Gastrocnemius medialis (tissue), 4 donors: ENCODE measurements around the gene CHERP. TPM values are rescaled to one million over a fixed set of nuclear protein-coding genes. Genes with fewer than 3 reads are reported as not detected.

Experiments used
- ATAC-seq, 2 donors: fragments of 150-250 bp; one replicate each; pipeline ENCODE4 v1.9.1; 2016
- DNase-seq, 2 donors: peaks; one replicate each; pipeline ENCODE4 v3.0.0-alpha.2; 2019
- H3K27ac ChIP-seq, 4 donors: fragments of 200-600 bp; sonication (generic); 1 replicate in 1 of 4; 2 replicates in 3 of 4; pipeline ENCODE4 v1.5.1; 2016 to 2018; ENCODE audit warnings: mild to moderate bottlenecking in 2 of 4, moderate library complexity in 1 of 4
- H3K27me3 ChIP-seq, 3 donors: fragments of 200-600 bp; sonication (generic) in 2 of 3; 1 replicate in 1 of 3; 2 replicates in 2 of 3; pipeline versions ENCODE4 v1.5.1 to v1.6.0; 2016 to 2019; ENCODE audit warnings: mild to moderate bottlenecking in 1 of 3, moderate library complexity in 1 of 3
- H3K36me3 ChIP-seq, 2 donors: fragments of 200-600 bp; sonication (generic) in 1 of 2; one replicate each; pipeline ENCODE4 v1.5.1; 2017 to 2018
- H3K4me1 ChIP-seq, 2 donors: fragments of 200-600 bp; sonication (generic) in 1 of 2; one replicate each; pipeline ENCODE4 v1.5.1; 2016 to 2017; ENCODE audit warnings: mild to moderate bottlenecking in 2 of 2
- H3K4me3 ChIP-seq, 4 donors: fragments of 200-600 bp; sonication (generic) in 3 of 4; 1 replicate in 1 of 4; 2 replicates in 3 of 4; pipeline ENCODE4 v1.5.1; 2016 to 2019; ENCODE audit warnings: mild to moderate bottlenecking in 2 of 4
- H3K9me3 ChIP-seq, 3 donors: fragments of 200-600 bp; sonication (generic) in 2 of 3; 1 replicate in 1 of 3; 2 replicates in 2 of 3; pipeline ENCODE4 v1.5.1; 2016 to 2019
- POLR2A ChIP-seq, 2 donors: fragments of 450-650 bp; IDR thresholded peaks; one replicate each; pipeline ENCODE4 v1.6.1; 2017; ENCODE audit warnings: antibody characterized with exemption in 2 of 2, mild to moderate bottlenecking in 2 of 2, moderate library complexity in 2 of 2
- in situ Hi-C, 4 donors: fragments of 200-750 bp; cut with MboI; loops; one replicate each; pipeline versions ENCODE4 v1.15.0 to v1.8.0; 2017; ENCODE audit warnings: low sequenced_read_pairs in 4 of 4
- intact Hi-C: fragments of 100-400 bp; cut with DNase I; formaldehyde crosslinking; loops from one replicate; pipeline ENCODE4 v1.15.1; 2023; ENCODE audit warnings: low total_unique reads
- total RNA-seq, 4 donors: library from RNA; depleted of rRNA; stranded (reverse); fragments of >200 nt; gene quantifications; one replicate each; pipeline versions ENCODE4 v1.1.0 to v1.2.3, GENCODE V29; 2016
- TF ChIP-seq, protein P1 (sequence below), 5 experiments: fragments of 450-650 bp in 3 of 5; fragments of 200-600 bp in 2 of 5; sonication (generic) in 2 of 5; IDR thresholded peaks in 4 of 5; conservative IDR thresholded peaks in 1 of 5; 1 replicate in 4 of 5; 2 replicates in 1 of 5; pipeline ENCODE4 v1.5.1; 2016 to 2019; ENCODE audit warnings: antibody characterized with exemption in 5 of 5, mild to moderate bottlenecking in 3 of 5, moderate library complexity in 3 of 5

Gene CHERP
- total RNA-seq, 4 donors from 2014 or later = 7.4 to 12.1 (median 9.8) TPM

DNA sequence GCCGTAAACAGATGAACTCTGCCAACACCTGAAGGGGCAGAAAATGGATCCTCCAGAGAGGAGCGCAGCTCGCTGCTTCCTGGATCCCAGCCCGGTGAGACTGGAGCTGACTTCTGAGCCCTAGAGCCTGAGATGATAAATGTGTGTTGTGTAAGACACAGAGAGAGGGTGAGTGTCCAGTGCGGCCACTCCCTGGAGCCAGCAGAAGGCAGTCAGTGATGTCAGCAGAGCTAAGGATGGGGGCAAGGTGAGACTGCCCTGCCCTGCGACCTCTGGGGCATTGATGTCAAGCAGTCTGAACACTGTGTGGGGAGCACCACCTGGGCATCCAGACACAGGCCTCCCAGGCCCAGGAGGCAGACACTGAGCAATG lies 39.7 kb upstream of the CHERP start:
- in situ Hi-C loops (no loop called here), intact Hi-C loops (loop anchor here (5.0 kb wide), 2 partner anchors 125 to 140 kb away; no protein-coding TSS in a partner anchor)
- Histone ChIP-seq H3K4me3 (peak overlapping the region in 1 of 4 donors; percentile 2), H3K36me3 (peaks cover 0 to 2% of the 10 kb centered on the region in 2 donors), H3K27me3 (no peaks in the 10 kb centered on the region), H3K27ac (peak overlapping the region; percentile 94 to 97 (median 95)), H3K9me3 (no peaks in the 10 kb centered on the region), H3K4me1 (peaks cover 74 to 80% of the 10 kb centered on the region in 2 donors)
- DNase-seq (peak; percentile 55 to 83), ATAC-seq (peak; percentile 58 to 64)
- TF ChIP-seq, protein P1, sequence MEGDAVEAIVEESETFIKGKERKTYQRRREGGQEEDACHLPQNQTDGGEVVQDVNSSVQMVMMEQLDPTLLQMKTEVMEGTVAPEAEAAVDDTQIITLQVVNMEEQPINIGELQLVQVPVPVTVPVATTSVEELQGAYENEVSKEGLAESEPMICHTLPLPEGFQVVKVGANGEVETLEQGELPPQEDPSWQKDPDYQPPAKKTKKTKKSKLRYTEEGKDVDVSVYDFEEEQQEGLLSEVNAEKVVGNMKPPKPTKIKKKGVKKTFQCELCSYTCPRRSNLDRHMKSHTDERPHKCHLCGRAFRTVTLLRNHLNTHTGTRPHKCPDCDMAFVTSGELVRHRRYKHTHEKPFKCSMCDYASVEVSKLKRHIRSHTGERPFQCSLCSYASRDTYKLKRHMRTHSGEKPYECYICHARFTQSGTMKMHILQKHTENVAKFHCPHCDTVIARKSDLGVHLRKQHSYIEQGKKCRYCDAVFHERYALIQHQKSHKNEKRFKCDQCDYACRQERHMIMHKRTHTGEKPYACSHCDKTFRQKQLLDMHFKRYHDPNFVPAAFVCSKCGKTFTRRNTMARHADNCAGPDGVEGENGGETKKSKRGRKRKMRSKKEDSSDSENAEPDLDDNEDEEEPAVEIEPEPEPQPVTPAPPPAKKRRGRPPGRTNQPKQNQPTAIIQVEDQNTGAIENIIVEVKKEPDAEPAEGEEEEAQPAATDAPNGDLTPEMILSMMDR (IDR thresholded peaks at IDR 0.05 in 4 of 5, conservative IDR thresholded peaks at IDR 0.05 in 1 of 5) = no peak
- TF ChIP-seq POLR2A (IDR thresholded peaks at IDR 0.05) = no peak

- in situ Hi-C loops = no loop called here
- DNase-seq (peak; percentile 83 to 95), ATAC-seq (peak; percentile 71 to 74)
- H3K27me3 ChIP-seq = no peaks in the 10 kb centered on the region
- peaks cover 71 to 79% of the 10 kb centered on the region in 2 donors for H3K4me1 ChIP-seq
- H3K36me3 ChIP-seq = peaks cover 0 to 8% of the 10 kb centered on the region in 2 donors
- H3K27ac ChIP-seq = peak overlapping the region; percentile 94 to 97 (median 95)
- intact Hi-C loops = loop anchor here (5.0 kb wide), 2 partner anchors 124 to 139 kb away; no protein-coding TSS in a partner anchor
- H3K4me3 ChIP-seq = peak overlapping the region in 1 of 4 donors; percentile 2
- H3K9me3 ChIP-seq = no peaks in the 10 kb centered on the region
- TF ChIP-seq POLR2A (IDR thresholded peaks at IDR 0.05) = peak; percentile 56 to 68
- TF ChIP-seq, protein P1 (IDR thresholded peaks at IDR 0.05 in 4 of 5, conservative IDR thresholded peaks at IDR 0.05 in 1 of 5) = peak in 1 of 5 experiments; percentile 24
Measured at GRCh38 chr19:16581145-16581970, 39.1 kb upstream of the CHERP start.

DNA sequence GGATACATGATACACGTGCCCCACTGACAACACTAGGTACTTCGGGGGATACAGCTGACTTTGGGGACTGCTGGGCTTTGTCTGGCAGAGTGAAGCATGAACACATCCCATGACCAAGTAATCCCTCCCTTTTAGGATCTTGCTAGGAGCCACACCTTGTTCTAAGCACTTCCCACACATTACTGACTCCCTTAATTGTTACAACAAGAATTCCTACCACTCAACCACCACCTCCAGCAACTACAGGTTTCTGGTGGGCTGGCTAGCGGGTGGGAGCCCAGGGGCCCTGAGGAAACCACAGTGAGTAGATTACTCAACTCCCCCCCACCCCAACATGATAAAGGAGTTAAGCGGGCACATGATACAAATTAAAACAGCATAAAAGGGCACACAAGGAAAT lies 37.1 kb upstream of the CHERP start:
- no peaks in the 10 kb centered on the region for H3K9me3 ChIP-seq
- H3K27me3 ChIP-seq = no peaks in the 10 kb centered on the region
- ATAC-seq (no peak), DNase-seq (no peak)
- TF ChIP-seq POLR2A (IDR thresholded peaks at IDR 0.05) = no peak
- TF ChIP-seq, protein P1 (IDR thresholded peaks at IDR 0.05 in 4 of 5, conservative IDR thresholded peaks at IDR 0.05 in 1 of 5) = no peak
- intact Hi-C loops = no loop called here
- H3K27ac ChIP-seq = peak overlapping the region; percentile 94 to 97 (median 95)
- in situ Hi-C loops = no loop called here
- no peak overlapping the region for H3K4me3 ChIP-seq
- H3K4me1 ChIP-seq = peaks cover 70 to 81% of the 10 kb centered on the region in 2 donors
- peaks cover 0 to 17% of the 10 kb centered on the region in 2 donors for H3K36me3 ChIP-seq

DNA sequence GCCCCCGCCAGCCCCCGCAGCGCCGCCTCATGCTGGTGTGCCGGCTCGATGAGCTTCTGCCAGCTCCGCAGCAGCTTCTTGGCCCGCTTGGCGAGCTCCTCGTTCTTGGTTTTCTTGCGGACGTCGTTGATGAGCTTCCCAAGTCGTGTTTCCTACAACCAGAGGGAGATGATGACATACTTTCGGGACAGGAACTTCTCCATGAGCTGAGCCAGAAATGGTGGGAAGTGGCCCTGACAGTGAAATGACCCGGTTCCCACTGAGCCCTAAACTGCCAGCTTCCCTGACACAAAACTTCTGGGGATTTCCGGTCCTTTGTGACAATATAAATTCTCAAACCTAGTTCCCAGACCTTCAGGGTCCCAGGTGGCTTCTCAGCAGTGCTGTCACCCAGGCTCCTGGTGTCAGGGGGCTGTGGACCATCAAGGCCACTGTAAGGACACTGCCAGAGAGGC lies 35.3 kb upstream of the CHERP start:
- Histone ChIP-seq H3K27ac (peak overlapping the region; percentile 90 to 97 (median 95)), H3K4me1 (peaks cover 68 to 77% of the 10 kb centered on the region in 2 donors), H3K36me3 (peaks cover 0 to 17% of the 10 kb centered on the region in 2 donors)

More for the DNA sequence above, 35.3 kb upstream of the CHERP start:
- Histone ChIP-seq H3K9me3 (no peaks in the 10 kb centered on the region), H3K4me3 (no peak overlapping the region), H3K27me3 (no peaks in the 10 kb centered on the region)
- TF ChIP-seq, protein P1 (IDR thresholded peaks at IDR 0.05 in 4 of 5, conservative IDR thresholded peaks at IDR 0.05 in 1 of 5) = no peak
- TF ChIP-seq POLR2A (IDR thresholded peaks at IDR 0.05) = no peak
- in situ Hi-C loops (no loop called here), intact Hi-C loops (no loop called here)
- DNase-seq (no peak), ATAC-seq (no peak)
